ENCODE measurements around the gene HOXB3.

Gene HOXB3

DNA sequence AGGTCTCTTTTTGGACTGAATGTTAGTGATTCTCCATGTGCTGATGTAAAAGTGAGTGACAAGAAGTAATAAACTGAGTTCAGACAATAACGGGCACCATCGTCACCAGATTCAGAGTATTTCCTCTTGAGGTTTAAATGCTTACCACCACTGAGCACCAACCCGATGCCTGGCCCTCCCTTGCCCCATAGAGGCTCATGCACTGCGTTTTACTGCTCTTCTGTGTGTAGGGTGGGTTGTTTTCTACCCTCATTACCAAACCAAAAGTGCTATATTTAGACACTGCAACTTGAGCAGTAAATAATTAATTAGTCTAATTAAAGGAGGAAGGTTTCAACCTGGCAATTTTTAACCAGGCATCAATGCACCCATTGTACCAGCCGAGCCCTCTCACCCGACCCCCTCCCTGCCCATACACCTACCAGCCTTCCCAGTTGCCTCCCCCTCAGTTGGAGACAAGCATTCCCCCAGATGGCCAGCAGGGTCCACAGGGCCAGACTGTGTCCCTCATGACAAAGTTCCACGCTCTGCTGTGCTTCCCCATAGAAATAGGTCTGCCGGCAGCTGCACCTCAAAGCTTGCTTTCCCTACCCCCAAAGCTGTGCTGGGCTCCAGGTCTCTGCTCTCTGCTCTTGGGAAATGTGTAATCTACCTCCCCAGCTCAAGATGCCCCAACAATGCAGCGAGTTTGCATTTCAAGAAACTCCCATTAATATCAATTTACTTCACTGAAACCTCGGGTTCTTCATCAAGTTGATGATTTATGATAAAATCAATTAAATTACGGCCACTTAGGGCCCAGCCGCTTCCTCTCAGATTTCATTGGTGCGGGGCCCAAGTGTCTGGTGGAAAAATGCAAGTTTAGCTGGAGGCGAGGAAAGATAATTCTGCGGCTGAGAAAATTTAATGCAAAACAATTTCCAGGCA lies 27.9 kb downstream of the HOXB3 start:
- DNase-seq (ENCODE audit: low spot score in 2 of 2) (no peak), ATAC-seq (ENCODE audit: low read depth) (no peak)
- no peaks in the 10 kb centered on the region for H3K4me1 Mint-ChIP-seq
- no peaks in the 10 kb centered on the region for H3K9me3 Mint-ChIP-seq
- no peak overlapping the region for H3K27ac Mint-ChIP-seq
- H3K36me3 Mint-ChIP-seq = no peaks in the 10 kb centered on the region
- H3K4me3 Mint-ChIP-seq = no peak overlapping the region
- H3K27me3 Mint-ChIP-seq = peaks cover 17% of the 10 kb centered on the region

DNA sequence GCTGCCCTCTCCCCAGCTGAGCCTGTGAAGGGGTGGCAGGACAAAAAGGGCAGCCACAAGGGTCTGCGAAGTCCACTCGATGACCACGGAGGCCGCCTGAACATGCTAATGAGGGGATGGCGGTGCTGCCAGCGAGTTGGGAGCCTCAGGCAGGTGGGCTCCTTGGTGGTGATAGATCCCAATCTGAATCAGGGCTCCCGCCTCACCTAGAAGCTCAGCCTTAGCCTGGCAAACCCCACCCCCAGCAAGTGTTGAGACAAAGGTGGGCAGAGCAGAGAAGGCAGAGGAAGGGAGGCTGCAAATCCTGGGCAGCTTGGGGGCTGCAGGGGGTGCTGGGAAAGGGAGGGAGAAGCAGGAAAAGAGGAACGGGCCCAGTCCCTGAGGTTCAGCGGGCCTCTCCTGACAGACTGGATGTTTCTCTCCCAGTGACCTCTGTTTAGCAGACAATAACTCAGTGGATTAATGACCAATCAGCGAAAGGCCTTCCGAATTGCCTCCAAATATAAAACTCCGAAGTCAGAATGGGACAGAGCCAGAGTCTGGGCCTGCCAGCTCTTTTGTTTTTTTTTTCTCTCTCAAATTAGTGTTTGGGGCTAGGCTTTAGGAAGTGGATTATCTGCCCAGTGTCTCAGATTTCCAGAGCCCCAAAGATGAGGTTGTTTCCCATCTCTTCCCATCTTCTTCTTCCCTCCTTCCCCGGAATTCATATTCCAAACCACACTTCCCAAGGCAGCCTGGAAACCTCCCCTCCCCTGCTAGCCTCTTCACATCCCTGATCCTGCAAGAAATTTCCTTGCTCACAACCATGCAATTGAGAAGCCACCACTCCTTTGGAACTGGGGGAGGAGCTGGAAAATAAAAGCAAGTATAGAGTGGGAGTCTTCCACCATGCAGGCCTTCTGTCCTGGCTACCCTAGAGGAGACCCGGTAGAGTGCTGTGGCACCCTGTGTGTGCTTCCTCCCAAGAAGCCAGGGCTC lies 29.9 kb downstream of the HOXB3 start:
- H3K9me3 Mint-ChIP-seq = no peaks in the 10 kb centered on the region
- peaks cover 22% of the 10 kb centered on the region for H3K27me3 Mint-ChIP-seq
- H3K4me1 Mint-ChIP-seq = peaks cover 2% of the 10 kb centered on the region
- H3K27ac Mint-ChIP-seq = no peak overlapping the region
- ATAC-seq (ENCODE audit: low read depth) (no peak), DNase-seq (ENCODE audit: low spot score in 2 of 2) (no peak)
- no peak overlapping the region for H3K4me3 Mint-ChIP-seq
- H3K36me3 Mint-ChIP-seq = peaks cover 2% of the 10 kb centered on the region

- Mint-ChIP-seq H3K9me3 (no peaks in the 10 kb centered on the region), H3K4me3 (no peak overlapping the region), H3K36me3 (peaks cover 2% of the 10 kb centered on the region), H3K27me3 (peaks cover 25% of the 10 kb centered on the region), H3K27ac (no peak overlapping the region), H3K4me1 (peaks cover 2% of the 10 kb centered on the region)
- no peak for DNase-seq (ENCODE audit: low spot score in 2 of 2)
- ATAC-seq (ENCODE audit: low read depth) = no peak
These were observed 30.8 kb downstream of the HOXB3 start for GRCh38 chr17:48559122-48559839.

- peaks cover 2% of the 10 kb centered on the region for H3K36me3 Mint-ChIP-seq
- DNase-seq (ENCODE audit: low spot score in 2 of 2) (no peak), ATAC-seq (ENCODE audit: low read depth) (no peak)
- peaks cover 2% of the 10 kb centered on the region for H3K4me1 Mint-ChIP-seq
- H3K4me3 Mint-ChIP-seq = no peak overlapping the region
- peaks cover 24% of the 10 kb centered on the region for H3K27me3 Mint-ChIP-seq
- no peak overlapping the region for H3K27ac Mint-ChIP-seq
- no peaks in the 10 kb centered on the region for H3K9me3 Mint-ChIP-seq
These were observed 31.3 kb downstream of the HOXB3 start for GRCh38 chr17:48558831-48559121.

GRCh38 chr17:48558057-48558830 lies 31.8 kb downstream of the HOXB3 start:
- Mint-ChIP-seq H3K27ac (no peak overlapping the region), H3K4me1 (peaks cover 2% of the 10 kb centered on the region), H3K36me3 (peaks cover 3% of the 10 kb centered on the region), H3K27me3 (peaks cover 23% of the 10 kb centered on the region), H3K9me3 (no peaks in the 10 kb centered on the region), H3K4me3 (no peak overlapping the region)
- ATAC-seq (ENCODE audit: low read depth) (no peak), DNase-seq (ENCODE audit: low spot score in 2 of 2) (no peak)

- Mint-ChIP-seq H3K27me3 (peaks cover 21% of the 10 kb centered on the region), H3K36me3 (peaks cover 3% of the 10 kb centered on the region), H3K4me3 (no peak overlapping the region), H3K4me1 (peaks cover 2% of the 10 kb centered on the region), H3K9me3 (no peaks in the 10 kb centered on the region), H3K27ac (no peak overlapping the region)
- DNase-seq (ENCODE audit: low spot score in 2 of 2) (no peak), ATAC-seq (ENCODE audit: low read depth) (no peak)
These were observed 33.3 kb downstream of the HOXB3 start for GRCh38 chr17:48556576-48557401.

- Mint-ChIP-seq H3K4me1 (peaks cover 2% of the 10 kb centered on the region), H3K36me3 (peaks cover 3% of the 10 kb centered on the region), H3K4me3 (no peak overlapping the region), H3K9me3 (no peaks in the 10 kb centered on the region), H3K27me3 (peaks cover 18% of the 10 kb centered on the region), H3K27ac (no peak overlapping the region)
- DNase-seq (ENCODE audit: low spot score in 2 of 2) (no peak), ATAC-seq (ENCODE audit: low read depth) (no peak)
These were observed 33.8 kb downstream of the HOXB3 start for GRCh38 chr17:48556229-48556575.

DNA sequence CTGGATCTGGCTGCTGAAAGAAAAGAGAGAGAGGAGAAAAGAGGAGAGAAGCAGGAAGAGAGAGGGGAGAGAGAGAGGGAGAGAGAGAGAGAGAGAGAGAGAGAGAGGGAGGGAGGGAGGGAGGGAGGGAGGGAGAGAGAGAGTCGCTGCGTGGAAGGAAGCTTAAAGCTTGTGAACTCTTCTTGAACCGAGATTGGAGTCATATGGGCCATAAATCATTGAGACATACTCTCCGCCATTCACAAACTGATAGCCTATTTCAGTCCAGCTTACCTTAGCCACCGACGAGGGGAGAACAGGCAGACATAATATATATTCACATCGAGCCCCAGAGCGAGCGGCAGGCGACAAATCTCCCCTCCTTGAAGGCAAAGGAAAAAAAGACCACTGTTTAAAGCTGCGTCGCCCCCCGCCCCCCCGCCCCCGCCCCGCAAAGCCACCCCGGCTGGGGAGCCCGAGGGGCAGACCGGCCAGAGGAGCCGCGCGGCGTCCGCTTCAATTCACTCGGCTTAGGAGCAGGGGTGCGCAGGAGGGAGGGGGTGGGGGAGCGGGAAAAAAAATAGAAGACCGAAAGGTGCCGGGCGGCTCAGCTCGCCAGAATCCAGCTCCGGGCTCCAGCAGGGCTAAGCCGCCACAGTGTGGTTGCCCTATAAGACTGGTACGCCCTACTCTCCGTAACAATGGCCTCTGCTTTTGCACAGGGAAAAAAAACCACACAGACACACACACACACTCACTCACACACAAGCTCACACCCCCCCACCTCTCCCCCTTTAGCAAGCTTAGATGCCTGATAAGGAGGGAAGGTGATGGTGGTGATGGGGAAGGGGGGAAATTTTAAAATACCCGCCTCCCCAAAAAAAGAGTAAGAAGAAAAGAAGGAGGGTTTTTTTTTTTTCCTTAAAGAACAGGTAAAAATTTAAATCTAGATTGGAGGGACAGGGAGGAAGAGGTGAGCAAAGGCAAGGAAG lies 34.5 kb downstream of the HOXB3 start:
- peaks cover 3% of the 10 kb centered on the region for H3K36me3 Mint-ChIP-seq
- H3K9me3 Mint-ChIP-seq = no peaks in the 10 kb centered on the region
- no peak overlapping the region for H3K4me3 Mint-ChIP-seq
- H3K27ac Mint-ChIP-seq = no peak overlapping the region
- peaks cover 16% of the 10 kb centered on the region for H3K27me3 Mint-ChIP-seq
- H3K4me1 Mint-ChIP-seq = peaks cover 2% of the 10 kb centered on the region
- no peak for DNase-seq (ENCODE audit: low spot score in 2 of 2)
- ATAC-seq (ENCODE audit: low read depth) = no peak

DNA sequence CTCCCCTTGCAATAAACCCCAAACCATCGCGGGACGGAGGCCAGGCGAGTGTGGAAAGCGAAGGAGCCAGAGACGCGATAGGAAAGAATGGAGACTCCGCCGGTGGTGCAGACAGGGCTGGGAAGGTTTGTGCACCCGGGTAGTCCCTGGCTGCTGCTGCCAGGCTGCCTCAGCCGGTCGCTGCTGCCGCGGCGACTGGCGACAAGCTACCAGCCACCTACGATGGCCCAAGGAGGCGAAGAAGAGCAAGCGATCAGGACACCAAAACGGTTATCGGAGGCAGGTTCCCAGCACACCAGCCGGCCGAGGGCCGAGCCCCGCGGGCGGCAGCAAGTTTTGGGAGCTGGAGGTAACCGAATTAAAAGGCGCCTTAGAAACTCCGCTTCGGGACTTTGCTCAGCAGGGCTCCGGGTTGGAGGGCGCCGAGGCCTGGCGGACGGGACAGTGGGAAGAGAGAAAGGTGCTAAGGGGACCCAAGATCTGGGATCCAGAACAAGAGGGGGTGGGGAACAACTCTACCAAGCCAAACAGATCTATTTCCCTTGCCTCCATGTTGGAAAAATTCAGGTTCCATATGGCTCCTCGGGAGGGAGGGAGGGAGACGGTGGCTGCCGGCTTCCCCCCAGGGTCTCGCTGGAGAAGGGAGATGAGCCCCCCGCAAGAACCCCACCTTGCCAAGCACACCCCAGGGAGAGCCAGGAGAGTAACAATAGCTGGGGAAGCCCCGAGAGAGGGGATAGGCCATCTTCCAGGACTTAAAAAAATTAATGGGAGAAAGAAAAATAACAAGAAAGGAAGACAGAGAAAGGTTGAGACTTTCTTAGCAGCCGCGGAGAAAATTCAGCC lies 35.4 kb downstream of the HOXB3 start:
- Mint-ChIP-seq H3K4me3 (no peak overlapping the region), H3K27ac (no peak overlapping the region), H3K27me3 (peaks cover 17% of the 10 kb centered on the region), H3K9me3 (no peaks in the 10 kb centered on the region), H3K36me3 (peaks cover 3% of the 10 kb centered on the region), H3K4me1 (peaks cover 2% of the 10 kb centered on the region)
- no peak for DNase-seq (ENCODE audit: low spot score in 2 of 2)
- no peak for ATAC-seq (ENCODE audit: low read depth)

DNA sequence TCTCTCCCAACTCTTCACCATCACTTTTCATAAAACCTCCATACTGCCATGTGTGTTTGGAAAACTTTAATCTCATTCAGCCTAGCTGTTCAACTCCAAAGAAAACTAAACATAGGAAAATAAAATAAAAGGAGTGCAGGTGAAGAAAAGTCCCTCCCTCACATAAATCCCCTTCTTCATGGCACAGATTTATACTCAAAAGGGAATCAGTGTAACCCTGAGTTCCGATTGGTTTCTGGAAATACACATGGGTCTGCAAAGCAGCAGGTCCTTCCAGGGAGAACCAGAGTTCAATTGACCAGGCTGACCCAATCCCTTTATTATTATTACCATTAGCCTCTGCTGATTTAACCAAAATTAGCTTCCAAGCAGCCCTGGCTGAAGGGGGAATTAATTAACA lies 36.2 kb downstream of the HOXB3 start:
- no peaks in the 10 kb centered on the region for H3K9me3 Mint-ChIP-seq

DNA sequence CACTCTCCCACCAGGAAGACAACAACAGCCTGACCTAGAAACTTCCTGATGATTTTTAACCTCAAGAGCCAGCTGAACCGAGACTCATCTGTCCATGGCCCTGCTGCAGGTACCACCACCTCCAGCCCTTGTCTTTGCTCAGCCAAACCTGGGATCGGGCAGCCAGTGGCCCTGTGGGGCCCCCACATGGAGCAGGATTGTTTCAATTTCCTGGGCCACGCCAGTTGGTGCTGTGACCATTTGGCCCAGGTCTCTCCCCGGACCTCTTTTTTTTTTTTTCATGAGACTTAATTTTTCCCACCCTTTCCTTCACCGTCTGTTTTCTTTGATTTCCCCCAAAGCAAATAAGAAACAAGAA lies 36.9 kb downstream of the HOXB3 start:
- ATAC-seq (ENCODE audit: low read depth) = no peak
- Mint-ChIP-seq H3K4me3 (no peak overlapping the region), H3K27ac (no peak overlapping the region), H3K36me3 (peaks cover 3% of the 10 kb centered on the region), H3K4me1 (peaks cover 2% of the 10 kb centered on the region), H3K9me3 (no peaks in the 10 kb centered on the region), H3K27me3 (peaks cover 11% of the 10 kb centered on the region)
- no peak for DNase-seq (ENCODE audit: low spot score in 2 of 2)

More for the DNA sequence above, 36.2 kb downstream of the HOXB3 start:
- ATAC-seq (ENCODE audit: low read depth) (no peak), DNase-seq (ENCODE audit: low spot score in 2 of 2) (no peak)
- Mint-ChIP-seq H3K27ac (no peak overlapping the region), H3K36me3 (peaks cover 3% of the 10 kb centered on the region), H3K4me1 (peaks cover 2% of the 10 kb centered on the region), H3K4me3 (no peak overlapping the region), H3K27me3 (peaks cover 15% of the 10 kb centered on the region)

All from memory B cell (primary cell).